RWPE1 (cell line): ENCODE data around the gene SLC6A6.

Experiments used
- CTCF ChIA-PET: fragments of 350-600 bp; sonication (Branson Sonifier 250); formaldehyde crosslinking; extraction: SDS; loops from one replicate; lab custom pipeline; 2021; lab: Yijun Ruan, JAX
- POLR2A ChIA-PET: fragments of 400-600 bp; formaldehyde crosslinking; extraction: SDS; loops from one replicate; lab custom pipeline; 2020; ENCODE audit warnings: antibody characterized with exemption; ENCODE audit not compliant: low non-redundant PET; lab: Yijun Ruan, JAX
- DNase-seq: peaks from one replicate; pipeline ENCODE4 v3.0.0; 2012; ENCODE audit warnings: low spot score
- H3K27ac ChIP-seq: fragments of 450-650 bp; 2 replicates; pipeline ENCODE4 v1.5.1; 2017
- CTCF ChIP-seq: fragments of 450-650 bp; conservative IDR thresholded peaks from 2 replicates; pipeline ENCODE4 v1.5.1; 2017; ENCODE audit warnings: low read depth, mild to moderate bottlenecking

SLC6A6 gene

GRCh38 chr3:14524920-14525660 lies 122.7 kb downstream of the SLC6A6 start:
- TF ChIP-seq CTCF = no peak

GRCh38 chr3:14525685-14526631 lies 123.6 kb downstream of the SLC6A6 start:
- CTCF ChIA-PET = interaction anchor here (0.6 kb wide), 2 partner anchors 24 to 204 kb away, joined by 3 read pairs; no protein-coding TSS in a partner anchor
- TF ChIP-seq CTCF = no peak
- H3K27ac ChIP-seq = no peak overlapping the region
- POLR2A ChIA-PET = no interaction called here
- DNase-seq = no peak

More at GRCh38 chr3:14524920-14525660, 122.7 kb downstream of the SLC6A6 start:
- ChIA-PET CTCF (no interaction called here), POLR2A (no interaction called here)
- no peak for DNase-seq
- H3K27ac ChIP-seq = no peak overlapping the region

GRCh38 chr3:14528081-14528480 lies 125.7 kb downstream of the SLC6A6 start:
- no peak for DNase-seq
- ChIA-PET CTCF (no interaction called here), POLR2A (no interaction called here)
- no peak for TF ChIP-seq CTCF
- no peak overlapping the region for H3K27ac ChIP-seq

GRCh38 chr3:14531856-14532395 lies 129.5 kb downstream of the SLC6A6 start:
- DNase-seq = no peak
- no peak for TF ChIP-seq CTCF
- ChIA-PET POLR2A (no interaction called here), CTCF (interaction anchor here (0.6 kb wide), 1 partner anchor 294 kb away, joined by 3 read pairs; no protein-coding TSS in a partner anchor)
- no peak overlapping the region for H3K27ac ChIP-seq

GRCh38 chr3:14532691-14533456 lies 130.5 kb downstream of the SLC6A6 start:
- POLR2A ChIA-PET = no interaction called here
- H3K27ac ChIP-seq = no peak overlapping the region
- CTCF ChIA-PET = no interaction called here
- peak; percentile 53 for DNase-seq
- TF ChIP-seq CTCF = no peak
